Central memory CD4-positive, alpha-beta T cell (primary cell): ENCODE results near the gene HFE.

Source experiments
- DNase-seq: peaks from one replicate; pipeline ENCODE4 v3.0.0; 2022

HFE gene

DNA sequence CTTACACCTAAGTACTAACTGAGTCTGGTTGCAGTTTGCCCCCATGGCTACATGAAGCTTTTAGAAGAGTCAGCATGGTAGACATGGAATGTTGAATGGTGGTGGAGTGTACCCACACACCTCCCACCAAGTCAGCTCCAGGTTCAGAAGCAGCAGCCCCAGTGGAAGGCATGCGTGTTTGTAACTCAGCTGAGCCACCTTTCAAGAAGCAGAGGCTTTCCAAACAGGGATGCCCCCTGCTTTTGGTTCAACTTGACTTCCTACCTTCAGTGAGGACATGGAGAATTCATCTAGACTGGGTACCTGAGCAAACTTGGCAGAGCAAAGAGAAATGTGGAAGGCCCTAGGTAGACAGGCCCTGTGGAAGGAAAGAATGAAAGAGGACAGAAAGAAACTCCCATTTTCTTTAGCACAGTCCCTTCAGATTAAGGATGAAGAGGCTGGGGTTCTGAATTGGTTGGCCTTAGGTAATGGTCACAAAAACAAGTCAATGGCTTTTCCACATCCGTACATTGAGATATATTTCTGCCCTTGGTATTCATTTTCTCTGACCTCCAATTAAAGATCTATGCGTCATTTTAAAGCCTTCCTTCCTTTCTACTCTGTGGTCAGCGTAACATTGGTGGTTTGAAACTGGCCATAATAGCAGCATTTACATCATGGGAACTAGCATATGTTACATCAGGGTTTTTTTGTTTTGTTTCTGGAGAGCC lies 53.2 kb downstream of the HFE start:
- DNase-seq: no peak

DNA sequence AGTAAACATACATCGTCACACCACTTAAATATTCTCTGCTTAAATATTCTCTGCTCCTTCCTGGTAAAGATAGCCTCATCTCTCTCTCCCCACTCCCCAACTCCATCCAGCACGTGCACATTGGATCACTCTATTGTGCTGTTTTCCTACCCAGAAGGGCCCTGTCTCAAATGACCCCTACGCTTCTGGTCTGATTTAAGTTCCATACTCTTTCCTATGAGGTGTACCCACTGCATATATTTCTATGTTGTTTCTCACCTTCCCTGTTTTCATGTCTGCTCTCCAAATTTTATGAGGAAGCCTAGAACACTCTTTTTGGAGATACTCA lies 53.7 kb downstream of the HFE start:
- DNase-seq: no peak

DNA sequence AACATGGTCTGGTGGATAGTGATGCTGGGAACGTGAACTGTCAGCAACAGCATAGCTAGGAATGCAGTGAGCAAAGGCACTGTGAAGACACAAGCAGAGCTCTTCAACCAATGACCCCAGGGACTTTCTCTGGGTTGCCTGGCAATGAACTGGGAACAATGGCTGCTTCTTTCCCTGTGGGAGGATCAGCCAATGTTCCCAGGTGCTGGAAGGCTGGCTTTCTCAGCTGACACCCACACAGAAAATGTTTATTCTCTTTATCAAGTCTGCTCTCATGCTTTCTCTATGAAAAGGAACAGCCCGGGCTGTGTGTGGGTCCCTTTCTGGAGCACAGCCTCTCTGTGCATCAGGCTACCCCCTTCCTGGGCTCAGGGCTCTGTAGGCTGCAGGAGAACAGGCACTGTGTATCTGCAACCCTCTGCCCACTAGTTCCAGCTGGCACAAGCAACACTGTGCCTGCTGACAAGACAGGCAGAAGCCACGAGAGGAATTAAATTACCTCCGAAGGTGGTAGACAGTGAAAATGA lies 54.2 kb downstream of the HFE start:
- no peak for DNase-seq

DNA sequence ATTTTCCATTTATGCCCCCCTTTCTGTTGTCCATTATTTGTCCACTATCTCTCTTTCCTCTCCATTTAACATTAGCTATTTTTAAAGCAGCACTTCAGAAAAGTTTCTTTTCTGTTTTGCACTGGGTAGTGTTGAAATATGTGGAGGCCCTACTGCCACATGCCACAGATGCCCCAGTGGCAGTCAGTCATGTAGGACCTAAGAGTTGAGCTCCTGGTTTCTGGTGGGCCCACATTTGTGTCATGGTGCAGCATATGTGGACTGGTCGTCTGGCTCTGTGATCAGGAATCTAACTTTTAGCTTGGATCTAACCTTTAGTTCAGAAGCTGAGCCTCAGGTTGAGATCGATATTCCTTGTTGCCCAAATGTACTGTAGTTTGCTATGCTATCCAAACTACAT lies 54.8 kb downstream of the HFE start:
- no peak for DNase-seq
